CMK (cell line): Measurements from ENCODE around the gene ATXN2.

Experiments used
- DNase-seq: peaks from one replicate; pipeline ENCODE4 v3.0.0-alpha.2; 2010; ENCODE audit warnings: low read depth

ATXN2 gene

GRCh38 chr12:111417784-111418593 is 181.1 kb downstream of the ATXN2 start:
- DNase-seq, result no peak

- no peak for DNase-seq
Measured at GRCh38 chr12:111417290-111417689, 181.8 kb downstream of the ATXN2 start.

GRCh38 chr12:111414711-111415252 is 184.3 kb downstream of the ATXN2 start:
- no peak for DNase-seq

- DNase-seq, result no peak
Measured at GRCh38 chr12:111413442-111414086, 185.6 kb downstream of the ATXN2 start.

- no peak for DNase-seq
Measured at GRCh38 chr12:111412830-111413441, 186.2 kb downstream of the ATXN2 start.

GRCh38 chr12:111412007-111412829 is 186.9 kb downstream of the ATXN2 start:
- DNase-seq, result no peak

- DNase-seq, result no peak
Measured at GRCh38 chr12:111411185-111411764, 187.8 kb downstream of the ATXN2 start.

- no peak for DNase-seq
Measured at GRCh38 chr12:111410431-111411184, 188.5 kb downstream of the ATXN2 start.

GRCh38 chr12:111409780-111410430 is 189.2 kb downstream of the ATXN2 start:
- peak; percentile 88 for DNase-seq

GRCh38 chr12:111409403-111409779 is 189.7 kb downstream of the ATXN2 start:
- no peak for DNase-seq

GRCh38 chr12:111408686-111409402 is 190.3 kb downstream of the ATXN2 start:
- no peak for DNase-seq

GRCh38 chr12:111408116-111408440 is 191.0 kb downstream of the ATXN2 start:
- DNase-seq, result no peak

GRCh38 chr12:111407377-111408115 is 191.6 kb downstream of the ATXN2 start:
- DNase-seq, result no peak

GRCh38 chr12:111406474-111407376 is 192.4 kb downstream of the ATXN2 start:
- DNase-seq, result no peak

GRCh38 chr12:111405859-111406473 is 193.1 kb downstream of the ATXN2 start, which contains the start of gene SH2B3:
Gene SH2B3 (plus strand): TSS chr12:111405923. CDS start chr12:111418146, 12,223 bp downstream.
- no peak for DNase-seq

GRCh38 chr12:111405149-111405858 is 193.8 kb downstream of the ATXN2 start:
- peak; percentile 97 for DNase-seq
